Stimulated activated CD4-positive, alpha-beta T cell treated with anti-CD3 and anti-CD28 coated beads, Interleukin-2, amount 100 ng/mL, for 4 hours (primary cell): ENCODE results near the gene PRM2.
A peak's percentile ranks its signal among the peaks of the same experiment; 100 is the strongest.
"Not testable (repeated sequence)": the region's sequence is repeated elsewhere in the genome, so short reads cannot be mapped to it uniquely, and the experiment has no call there.

Source experiments
- DNase-seq: peaks from one replicate; pipeline ENCODE4 v3.0.0-alpha.2; 2020; ENCODE audit warnings: low read depth

Gene PRM2

GRCh38 chr16:11307639-11308492, 31.6 kb upstream of the PRM2 start:
- DNase-seq, result no peak

- DNase-seq, result no peak
Observed at GRCh38 chr16:11306997-11307638, 30.8 kb upstream of the PRM2 start.

GRCh38 chr16:11306381-11306780, 30.1 kb upstream of the PRM2 start:
- DNase-seq, result no peak

GRCh38 chr16:11303405-11304138, 27.3 kb upstream of the PRM2 start:
- no peak for DNase-seq

- DNase-seq, result no peak
Observed at GRCh38 chr16:11302977-11303376, 26.7 kb upstream of the PRM2 start.

GRCh38 chr16:11301645-11302501, 25.6 kb upstream of the PRM2 start:
- DNase-seq, result no peak

- no peak for DNase-seq
Observed at GRCh38 chr16:11300560-11300892, 24.2 kb upstream of the PRM2 start.

- no peak for DNase-seq
Observed at GRCh38 chr16:11299865-11300559, 23.7 kb upstream of the PRM2 start.

GRCh38 chr16:11298950-11299547, 22.8 kb upstream of the PRM2 start:
- DNase-seq, result not testable (repeated sequence)

GRCh38 chr16:11298143-11298900, 22.0 kb upstream of the PRM2 start:
- DNase-seq, result no peak

GRCh38 chr16:11297492-11298142, 21.3 kb upstream of the PRM2 start:
- DNase-seq, result peak; percentile 50

GRCh38 chr16:11296706-11297491, 20.6 kb upstream of the PRM2 start:
- no peak for DNase-seq

- DNase-seq, result no peak
Observed at GRCh38 chr16:11296351-11296705, 20.0 kb upstream of the PRM2 start.

GRCh38 chr16:11295672-11296071, 19.4 kb upstream of the PRM2 start:
- no peak for DNase-seq

- no peak for DNase-seq
Observed at GRCh38 chr16:11292076-11292748, 15.9 kb upstream of the PRM2 start.

GRCh38 chr16:11291091-11291703, 14.9 kb upstream of the PRM2 start:
- DNase-seq, result no peak

- no peak for DNase-seq
Observed at GRCh38 chr16:11290102-11290893, 14.0 kb upstream of the PRM2 start.
